Measurements from ENCODE around the gene ZMIZ1.

DNA sequence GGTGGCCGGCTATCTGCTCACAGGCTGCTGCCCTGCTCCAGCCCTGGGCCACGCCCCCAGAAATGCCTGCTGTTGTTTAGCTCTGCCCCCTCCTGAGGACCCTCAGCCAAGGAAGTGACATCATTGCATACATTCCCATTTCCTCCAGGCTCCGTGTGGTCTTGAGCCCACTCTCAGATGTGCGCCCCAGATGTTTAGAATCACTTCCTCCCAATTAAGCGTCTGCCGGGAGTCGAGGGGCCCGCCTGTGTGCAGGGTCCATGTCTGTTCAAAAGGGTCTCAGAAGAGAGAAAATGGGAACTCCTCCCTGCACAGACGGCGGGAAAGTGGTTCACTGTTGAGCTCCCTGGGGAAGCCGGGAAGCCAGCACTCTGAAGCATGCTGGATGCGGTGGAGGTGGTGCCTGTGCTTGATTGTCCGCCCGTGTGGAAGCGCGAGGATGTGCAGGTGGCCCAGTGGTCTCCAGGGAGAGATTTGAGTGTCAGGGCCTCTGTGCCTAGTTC is 161.6 kb downstream of the ZMIZ1 start:
- TF ChIP-seq, protein P1, sequence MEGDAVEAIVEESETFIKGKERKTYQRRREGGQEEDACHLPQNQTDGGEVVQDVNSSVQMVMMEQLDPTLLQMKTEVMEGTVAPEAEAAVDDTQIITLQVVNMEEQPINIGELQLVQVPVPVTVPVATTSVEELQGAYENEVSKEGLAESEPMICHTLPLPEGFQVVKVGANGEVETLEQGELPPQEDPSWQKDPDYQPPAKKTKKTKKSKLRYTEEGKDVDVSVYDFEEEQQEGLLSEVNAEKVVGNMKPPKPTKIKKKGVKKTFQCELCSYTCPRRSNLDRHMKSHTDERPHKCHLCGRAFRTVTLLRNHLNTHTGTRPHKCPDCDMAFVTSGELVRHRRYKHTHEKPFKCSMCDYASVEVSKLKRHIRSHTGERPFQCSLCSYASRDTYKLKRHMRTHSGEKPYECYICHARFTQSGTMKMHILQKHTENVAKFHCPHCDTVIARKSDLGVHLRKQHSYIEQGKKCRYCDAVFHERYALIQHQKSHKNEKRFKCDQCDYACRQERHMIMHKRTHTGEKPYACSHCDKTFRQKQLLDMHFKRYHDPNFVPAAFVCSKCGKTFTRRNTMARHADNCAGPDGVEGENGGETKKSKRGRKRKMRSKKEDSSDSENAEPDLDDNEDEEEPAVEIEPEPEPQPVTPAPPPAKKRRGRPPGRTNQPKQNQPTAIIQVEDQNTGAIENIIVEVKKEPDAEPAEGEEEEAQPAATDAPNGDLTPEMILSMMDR (IDR thresholded peaks at IDR 0.05): no peak
- TF ChIP-seq POLR2A (IDR thresholded peaks at IDR 0.05): no peak

All from adrenal gland (tissue), 5 donors.